Measurements from ENCODE around the gene GRM4.

Gene GRM4

DNA sequence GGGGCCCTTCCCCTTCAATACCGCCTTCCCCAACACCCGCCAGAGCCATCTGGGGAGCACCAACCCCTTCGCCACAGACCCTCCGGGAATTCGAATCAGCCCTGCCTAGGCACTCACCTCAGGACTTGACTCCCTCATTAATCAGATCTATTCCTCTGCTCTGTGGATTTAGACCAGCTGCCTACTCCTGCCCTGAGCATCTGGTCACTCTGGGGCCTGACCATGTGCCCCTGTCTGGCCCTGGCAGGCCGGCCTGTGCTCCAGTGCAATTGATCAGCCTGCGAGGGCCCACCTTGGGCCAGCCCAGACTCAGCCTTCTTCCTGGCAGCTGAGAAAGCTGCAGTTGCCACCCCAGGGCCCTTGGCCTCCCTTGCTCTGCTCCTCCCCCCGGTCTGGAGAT, 46.0 kb downstream of the GRM4 start:
- peaks cover 15% of the 10 kb centered on the region for H3K27me3 Mint-ChIP-seq
- H3K9me3 Mint-ChIP-seq: no peaks in the 10 kb centered on the region
- no peak overlapping the region for H3K27ac Mint-ChIP-seq
- H3K4me3 Mint-ChIP-seq: no peak overlapping the region
- intact Hi-C loops (cut with micrococcal nuclease): no loop called here
- no peaks in the 10 kb centered on the region for H3K36me3 Mint-ChIP-seq (ENCODE audit: low read depth)
- no peaks in the 10 kb centered on the region for H3K4me1 Mint-ChIP-seq (ENCODE audit: low read depth)

GRCh38 chr6:34098045-34098936, 47.6 kb downstream of the GRM4 start:
- Mint-ChIP-seq H3K9me3 (no peaks in the 10 kb centered on the region), H3K4me3 (no peak overlapping the region), H3K27me3 (peaks cover 21% of the 10 kb centered on the region), H3K27ac (no peak overlapping the region), H3K36me3 (ENCODE audit: low read depth) (no peaks in the 10 kb centered on the region), H3K4me1 (ENCODE audit: low read depth) (no peaks in the 10 kb centered on the region)
- intact Hi-C loops (cut with micrococcal nuclease): no loop called here

- H3K4me1 Mint-ChIP-seq (ENCODE audit: low read depth): no peaks in the 10 kb centered on the region
- no peak overlapping the region for H3K27ac Mint-ChIP-seq
- peaks cover 18% of the 10 kb centered on the region for H3K27me3 Mint-ChIP-seq
- intact Hi-C loops (cut with micrococcal nuclease): no loop called here
- no peak overlapping the region for H3K4me3 Mint-ChIP-seq
- no peaks in the 10 kb centered on the region for H3K36me3 Mint-ChIP-seq (ENCODE audit: low read depth)
- H3K9me3 Mint-ChIP-seq: no peaks in the 10 kb centered on the region
Measured at GRCh38 chr6:34096814-34097213, 49.1 kb downstream of the GRM4 start.

DNA sequence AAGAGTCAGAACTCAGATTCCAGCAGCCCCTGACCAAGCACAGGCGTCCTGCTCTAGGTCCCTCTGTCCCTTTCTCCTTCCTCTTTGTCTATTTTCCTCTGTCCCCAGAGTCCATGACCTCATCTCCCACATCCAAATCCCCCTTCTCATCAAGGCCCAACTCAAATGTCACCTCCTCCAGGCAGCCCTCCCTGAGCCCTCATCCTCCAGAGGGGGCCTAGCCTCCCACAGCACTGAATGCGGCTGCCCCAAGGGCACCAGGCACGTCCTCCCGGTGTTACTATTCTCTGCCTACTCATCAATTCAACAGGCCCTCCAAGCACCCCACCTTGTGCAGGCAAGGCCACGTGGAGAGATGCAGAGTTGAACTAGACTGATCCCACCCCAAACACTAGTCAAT, 49.7 kb downstream of the GRM4 start:
- intact Hi-C loops (cut with micrococcal nuclease): no loop called here
- Mint-ChIP-seq H3K27ac (no peak overlapping the region), H3K4me1 (ENCODE audit: low read depth) (no peaks in the 10 kb centered on the region), H3K9me3 (no peaks in the 10 kb centered on the region), H3K27me3 (peaks cover 18% of the 10 kb centered on the region), H3K4me3 (no peak overlapping the region), H3K36me3 (ENCODE audit: low read depth) (no peaks in the 10 kb centered on the region)

DNA sequence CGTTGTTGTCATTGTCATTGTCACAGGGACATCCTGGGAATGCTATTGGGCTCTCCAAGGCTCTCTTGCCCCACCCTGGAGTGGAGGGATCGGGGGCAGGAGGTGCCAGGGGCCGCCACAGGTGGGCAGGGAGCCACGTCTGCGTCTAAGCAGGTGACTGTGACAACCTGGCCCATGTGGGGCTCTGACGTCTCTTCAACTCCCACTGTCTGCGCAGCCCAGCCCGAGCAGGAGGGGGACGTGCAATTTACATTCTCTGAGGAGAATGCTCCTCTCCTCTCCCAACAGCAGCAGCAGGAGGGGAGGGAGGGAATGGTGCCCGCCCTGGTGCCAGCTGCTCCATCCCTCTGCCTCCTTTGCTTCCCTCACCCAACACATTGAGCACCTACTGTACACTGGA, 50.1 kb downstream of the GRM4 start:
- Mint-ChIP-seq H3K9me3 (no peaks in the 10 kb centered on the region), H3K27me3 (peaks cover 18% of the 10 kb centered on the region), H3K27ac (no peak overlapping the region), H3K36me3 (ENCODE audit: low read depth) (no peaks in the 10 kb centered on the region), H3K4me3 (no peak overlapping the region), H3K4me1 (ENCODE audit: low read depth) (no peaks in the 10 kb centered on the region)
- intact Hi-C loops (cut with micrococcal nuclease): no loop called here

GRCh38 chr6:34095136-34095505, 50.8 kb downstream of the GRM4 start:
- no peaks in the 10 kb centered on the region for H3K9me3 Mint-ChIP-seq
- H3K4me1 Mint-ChIP-seq (ENCODE audit: low read depth): no peaks in the 10 kb centered on the region
- no peak overlapping the region for H3K27ac Mint-ChIP-seq
- H3K27me3 Mint-ChIP-seq: peaks cover 17% of the 10 kb centered on the region
- no peak overlapping the region for H3K4me3 Mint-ChIP-seq
- H3K36me3 Mint-ChIP-seq (ENCODE audit: low read depth): no peaks in the 10 kb centered on the region
- intact Hi-C loops (cut with micrococcal nuclease): no loop called here

DNA sequence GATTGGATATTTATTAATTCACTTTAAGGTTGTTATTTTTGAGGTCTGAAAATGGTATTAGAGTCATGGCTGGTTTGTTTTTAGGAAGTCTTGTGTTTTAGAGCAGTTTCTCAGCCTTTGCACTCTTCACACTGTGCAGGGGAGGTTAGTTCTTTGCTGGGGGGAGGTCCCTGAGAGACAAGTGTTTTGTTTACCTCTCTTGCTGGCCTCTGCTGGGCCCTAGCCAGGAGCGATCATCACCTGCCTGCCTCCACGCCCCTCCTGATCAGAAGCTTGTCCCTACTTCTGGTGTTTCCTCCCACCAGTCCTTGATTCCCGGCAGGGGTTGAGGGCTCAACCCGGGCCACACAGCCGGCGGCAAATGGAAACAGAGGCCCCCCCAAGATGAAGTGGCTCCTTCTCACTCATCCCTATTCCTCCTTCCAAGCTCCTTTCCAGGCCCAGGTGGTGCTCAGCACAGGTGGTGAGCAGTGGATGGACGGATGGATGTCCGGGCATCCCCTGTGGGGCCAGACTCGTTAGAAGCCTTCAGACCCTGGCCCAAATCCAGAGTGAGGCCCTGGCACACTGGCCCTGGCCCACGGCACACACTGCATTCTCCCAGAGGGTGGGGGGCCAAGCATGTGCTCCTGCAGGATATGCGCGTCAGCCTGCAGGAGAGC, 51.3 kb downstream of the GRM4 start:
- Mint-ChIP-seq H3K4me1 (ENCODE audit: low read depth) (no peaks in the 10 kb centered on the region), H3K36me3 (ENCODE audit: low read depth) (no peaks in the 10 kb centered on the region), H3K27me3 (peaks cover 17% of the 10 kb centered on the region), H3K27ac (no peak overlapping the region), H3K4me3 (no peak overlapping the region), H3K9me3 (no peaks in the 10 kb centered on the region)
- intact Hi-C loops (cut with micrococcal nuclease): no loop called here

GRCh38 chr6:34093854-34094430, 51.9 kb downstream of the GRM4 start:
- peaks cover 17% of the 10 kb centered on the region for H3K27me3 Mint-ChIP-seq
- no peaks in the 10 kb centered on the region for H3K36me3 Mint-ChIP-seq (ENCODE audit: low read depth)
- H3K4me3 Mint-ChIP-seq: no peak overlapping the region
- H3K27ac Mint-ChIP-seq: no peak overlapping the region
- intact Hi-C loops (cut with micrococcal nuclease): no loop called here
- no peaks in the 10 kb centered on the region for H3K4me1 Mint-ChIP-seq (ENCODE audit: low read depth)
- no peaks in the 10 kb centered on the region for H3K9me3 Mint-ChIP-seq

- Mint-ChIP-seq H3K36me3 (ENCODE audit: low read depth) (no peaks in the 10 kb centered on the region), H3K27me3 (peaks cover 17% of the 10 kb centered on the region), H3K4me1 (ENCODE audit: low read depth) (no peaks in the 10 kb centered on the region), H3K9me3 (no peaks in the 10 kb centered on the region), H3K27ac (no peak overlapping the region), H3K4me3 (no peak overlapping the region)
- intact Hi-C loops (cut with micrococcal nuclease): no loop called here
Measured at GRCh38 chr6:34093206-34093605, 52.7 kb downstream of the GRM4 start.

DNA sequence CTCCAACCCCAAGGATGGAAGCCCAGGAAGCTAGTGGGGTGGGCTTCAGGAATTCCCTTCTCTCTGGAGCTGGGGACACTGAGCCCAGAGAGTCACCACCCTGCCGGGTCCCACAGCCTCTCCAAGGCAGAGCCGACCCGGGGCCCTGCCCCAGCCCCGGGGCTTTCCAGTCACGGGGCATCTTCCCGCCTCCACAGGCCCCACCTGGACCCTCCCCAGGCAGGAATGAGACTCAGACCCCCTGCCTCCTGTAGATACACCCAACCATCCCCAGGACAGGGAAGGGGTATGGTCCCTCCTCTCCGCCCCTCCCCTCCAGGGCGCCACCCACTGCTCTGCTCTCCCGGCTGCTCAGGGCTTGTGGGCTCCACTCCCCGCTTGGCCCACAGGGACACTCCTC, 53.3 kb downstream of the GRM4 start:
- H3K36me3 Mint-ChIP-seq (ENCODE audit: low read depth): no peaks in the 10 kb centered on the region
- H3K9me3 Mint-ChIP-seq: no peaks in the 10 kb centered on the region
- H3K27ac Mint-ChIP-seq: no peak overlapping the region
- H3K4me3 Mint-ChIP-seq: no peak overlapping the region
- intact Hi-C loops (cut with micrococcal nuclease): no loop called here
- H3K27me3 Mint-ChIP-seq: peaks cover 17% of the 10 kb centered on the region
- H3K4me1 Mint-ChIP-seq (ENCODE audit: low read depth): no peaks in the 10 kb centered on the region

DNA sequence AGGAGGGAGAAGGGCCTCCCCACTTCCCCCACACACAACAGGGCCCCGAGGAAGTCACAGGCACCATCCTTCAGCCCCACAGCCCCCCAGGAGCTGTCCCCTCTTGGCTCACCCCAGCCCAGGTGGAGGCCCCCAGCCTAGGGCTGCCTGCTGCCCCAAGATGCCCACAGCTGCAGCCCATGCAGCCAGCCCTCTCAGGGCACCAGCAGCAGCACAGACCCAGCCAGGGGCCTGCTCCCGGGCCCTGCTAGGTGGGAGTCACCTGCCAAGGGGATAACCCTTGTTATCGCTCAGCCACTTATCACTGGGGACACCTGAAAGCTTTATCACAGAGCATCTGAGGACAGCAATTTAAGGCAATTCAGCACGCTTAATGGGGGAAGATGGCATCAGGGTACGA, 55.0 kb downstream of the GRM4 start:
- Mint-ChIP-seq H3K4me1 (ENCODE audit: low read depth) (no peaks in the 10 kb centered on the region), H3K4me3 (no peak overlapping the region), H3K27ac (no peak overlapping the region), H3K9me3 (no peaks in the 10 kb centered on the region), H3K27me3 (peaks cover 13% of the 10 kb centered on the region), H3K36me3 (ENCODE audit: low read depth) (no peaks in the 10 kb centered on the region)
- intact Hi-C loops (cut with micrococcal nuclease): no loop called here

DNA sequence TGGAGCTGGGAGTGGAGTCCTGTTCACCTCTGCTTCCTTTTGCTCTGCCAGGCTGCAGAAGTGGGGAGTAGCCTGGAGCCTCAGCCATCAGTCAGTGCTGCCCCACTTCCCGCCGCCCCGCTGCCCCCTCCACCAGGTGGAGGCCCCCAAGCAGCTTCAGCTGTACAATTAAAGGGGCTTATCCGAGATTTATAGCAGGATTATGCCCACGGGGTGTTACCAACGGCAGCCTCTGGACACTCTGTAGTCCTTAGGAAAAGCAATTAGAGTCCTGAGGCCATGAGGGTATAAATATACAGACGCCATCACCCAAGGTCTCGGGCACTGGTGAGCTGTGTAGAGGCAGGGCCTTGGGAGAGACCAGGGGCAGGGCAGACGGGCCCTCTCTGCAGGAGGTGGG, 55.4 kb downstream of the GRM4 start:
- H3K4me3 Mint-ChIP-seq: no peak overlapping the region
- H3K27me3 Mint-ChIP-seq: peaks cover 11% of the 10 kb centered on the region
- intact Hi-C loops (cut with micrococcal nuclease): no loop called here
- H3K4me1 Mint-ChIP-seq (ENCODE audit: low read depth): no peaks in the 10 kb centered on the region
- H3K36me3 Mint-ChIP-seq (ENCODE audit: low read depth): no peaks in the 10 kb centered on the region
- no peak overlapping the region for H3K27ac Mint-ChIP-seq
- no peaks in the 10 kb centered on the region for H3K9me3 Mint-ChIP-seq

DNA sequence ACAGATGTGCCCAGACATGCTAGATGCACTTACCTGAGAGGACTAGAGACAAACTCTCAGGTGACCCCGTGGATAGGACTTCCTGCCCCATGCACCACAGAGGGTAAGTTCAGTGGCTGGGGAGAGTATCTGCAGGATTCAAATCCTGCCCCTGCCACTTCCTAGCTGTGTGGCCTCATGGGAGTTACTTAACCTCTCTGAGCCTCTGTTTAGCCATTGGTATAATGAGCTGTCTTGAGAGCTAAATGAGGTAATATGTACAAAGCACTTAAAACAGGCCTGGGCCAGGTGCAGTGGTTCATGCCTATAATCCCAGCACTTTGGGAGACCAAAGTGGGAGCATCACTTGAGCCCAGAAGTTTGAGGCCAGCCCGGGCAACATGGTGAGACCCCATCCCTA, 59.3 kb downstream of the GRM4 start:
- intact Hi-C loops (cut with micrococcal nuclease): no loop called here
- Mint-ChIP-seq H3K27me3 (no peaks in the 10 kb centered on the region), H3K27ac (no peak overlapping the region), H3K36me3 (ENCODE audit: low read depth) (no peaks in the 10 kb centered on the region), H3K4me3 (no peak overlapping the region), H3K4me1 (ENCODE audit: low read depth) (no peaks in the 10 kb centered on the region), H3K9me3 (no peaks in the 10 kb centered on the region)

DNA sequence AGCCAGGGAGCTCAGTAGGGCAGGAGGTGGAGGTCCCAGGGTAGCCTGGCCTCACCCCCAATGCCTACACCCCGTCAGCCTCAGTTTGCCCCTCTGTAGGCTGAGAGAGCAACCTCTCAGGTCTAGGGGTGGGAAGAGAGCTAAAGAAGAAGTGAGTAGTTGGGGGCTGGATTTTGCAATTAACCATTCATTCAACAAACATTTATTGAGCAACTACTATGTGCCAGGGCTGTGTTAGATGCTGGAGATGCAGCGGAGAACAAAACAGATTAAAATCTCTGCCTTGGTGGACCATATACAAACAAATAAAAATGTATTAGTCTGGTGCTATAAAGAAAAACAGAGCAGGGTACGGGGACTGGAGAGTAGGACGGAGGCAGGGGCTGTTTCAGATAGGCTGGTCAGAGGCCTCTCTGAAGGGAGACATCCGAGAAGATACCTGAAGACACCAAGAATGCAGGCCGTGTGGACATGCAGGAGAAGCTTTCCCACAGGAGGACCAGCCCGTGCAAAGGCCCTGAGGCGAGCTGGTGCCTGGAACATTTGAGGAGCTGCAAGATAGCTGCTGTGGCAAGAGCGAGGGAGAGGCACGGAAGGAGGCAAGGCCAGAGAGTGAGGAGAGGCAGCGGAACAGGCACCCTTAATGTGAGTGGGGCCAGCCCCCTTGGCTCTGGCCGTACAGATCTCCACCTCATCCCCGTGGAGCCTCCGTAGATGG, 60.3 kb downstream of the GRM4 start:
- intact Hi-C loops (cut with micrococcal nuclease): no loop called here
- Mint-ChIP-seq H3K9me3 (no peaks in the 10 kb centered on the region), H3K4me3 (no peak overlapping the region), H3K36me3 (ENCODE audit: low read depth) (no peaks in the 10 kb centered on the region), H3K27ac (no peak overlapping the region), H3K4me1 (ENCODE audit: low read depth) (no peaks in the 10 kb centered on the region), H3K27me3 (no peaks in the 10 kb centered on the region)

Data from dendritic cell treated with granulocyte-macrophage colony-stimulating factor and Interleukin-4, amounts not matched to agents 40 ng/mL and 50 ng/mL, for 4 days (primary cell).